ENCODE measurements around the gene VAPA.

VAPA gene

DNA sequence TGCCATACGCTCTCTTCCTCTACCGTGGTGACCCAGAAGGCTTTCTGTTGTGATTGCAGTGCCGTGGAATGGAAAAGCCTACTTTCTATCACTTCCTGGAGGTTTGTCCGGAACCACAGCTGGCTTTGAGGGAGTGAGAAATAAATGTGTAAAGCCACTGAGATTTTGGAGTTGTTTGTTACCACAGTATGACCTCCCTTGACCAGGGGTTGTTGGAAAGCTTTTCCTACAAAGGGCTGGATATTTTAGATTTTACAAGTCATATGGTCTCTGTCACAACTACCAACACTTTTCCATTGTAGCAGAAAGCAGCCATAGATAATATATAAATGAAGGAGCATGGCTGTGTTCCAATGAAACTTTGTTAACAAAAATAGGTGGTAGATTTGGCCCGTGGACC, 70.3 kb downstream of the VAPA start:
- no peak for DNase-seq

DNA sequence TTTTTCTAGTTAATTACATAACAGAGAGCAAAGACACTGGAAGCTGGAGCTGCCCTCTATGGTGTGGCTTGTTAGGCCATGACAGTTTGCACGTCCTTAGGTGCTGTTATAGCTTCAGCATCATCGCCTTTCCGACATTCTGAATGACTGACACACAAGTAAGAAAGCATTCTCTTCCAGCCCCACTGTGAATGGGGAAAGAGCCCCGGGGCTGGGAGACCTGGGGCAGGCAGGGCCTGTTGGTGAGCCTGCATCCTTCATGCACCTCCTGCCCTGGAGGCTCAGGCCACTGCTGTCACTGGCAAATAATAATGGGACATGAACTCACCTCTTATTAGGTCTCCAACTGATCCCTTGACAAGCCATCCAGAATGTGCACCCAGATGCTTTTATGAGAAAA, 71.8 kb downstream of the VAPA start:
- no peak for DNase-seq

DNA sequence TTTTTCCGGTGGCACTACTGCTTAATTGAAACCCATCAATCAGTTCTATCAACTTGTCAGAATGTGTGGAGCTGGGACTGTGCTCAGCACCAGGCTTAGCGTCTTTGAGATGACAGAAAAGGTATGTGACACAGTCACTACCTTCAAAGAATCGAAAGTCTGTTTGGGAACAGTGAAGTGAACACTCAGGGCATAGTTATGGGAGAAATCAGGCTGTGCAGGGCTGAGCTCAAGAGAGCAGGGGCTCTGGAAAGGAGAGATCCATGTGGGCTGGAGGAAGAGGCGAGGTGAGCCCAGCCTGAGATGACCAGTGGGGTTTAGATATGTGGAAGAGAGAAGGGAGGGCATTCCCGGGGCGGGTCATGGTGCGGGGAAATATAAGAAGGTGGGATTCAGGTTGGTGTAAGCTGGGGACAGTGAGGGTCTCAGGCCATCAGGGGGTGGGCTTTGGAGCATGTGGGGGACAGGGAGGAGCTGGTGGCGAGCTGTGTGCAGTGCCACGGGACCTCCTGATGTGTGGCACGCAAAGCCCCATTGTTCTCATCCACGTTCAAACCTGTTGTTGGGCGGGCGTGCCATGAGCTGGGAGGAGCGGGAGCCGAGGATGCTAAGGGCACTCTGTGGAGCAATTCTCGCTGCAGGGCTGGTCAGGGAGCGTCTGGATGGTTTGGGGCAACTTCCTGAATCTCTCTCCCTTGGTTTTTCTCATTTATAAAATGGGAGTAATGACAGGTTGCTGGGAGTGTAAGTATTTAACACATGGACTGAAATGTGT, 72.5 kb downstream of the VAPA start:
- DNase-seq, result no peak

DNA sequence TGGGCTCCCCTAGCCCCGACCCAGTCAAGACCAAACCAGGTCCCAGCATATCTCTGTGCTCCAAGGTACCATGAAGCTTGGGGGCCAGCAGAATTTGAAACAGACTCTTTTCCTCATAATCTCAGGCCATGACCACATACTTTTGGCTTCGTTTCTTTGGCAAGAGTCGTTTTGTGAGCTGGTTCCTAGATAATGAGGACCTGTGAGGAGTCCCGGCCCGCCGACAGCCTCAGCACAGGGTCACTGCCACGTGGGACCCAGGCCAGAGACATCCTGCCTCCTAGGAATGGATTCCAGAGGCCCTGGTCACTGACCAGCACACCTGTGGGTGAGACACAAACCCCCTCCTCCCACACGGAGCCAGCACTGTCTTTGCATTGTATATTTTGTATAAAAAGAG, 73.5 kb downstream of the VAPA start:
- no peak for DNase-seq

DNA sequence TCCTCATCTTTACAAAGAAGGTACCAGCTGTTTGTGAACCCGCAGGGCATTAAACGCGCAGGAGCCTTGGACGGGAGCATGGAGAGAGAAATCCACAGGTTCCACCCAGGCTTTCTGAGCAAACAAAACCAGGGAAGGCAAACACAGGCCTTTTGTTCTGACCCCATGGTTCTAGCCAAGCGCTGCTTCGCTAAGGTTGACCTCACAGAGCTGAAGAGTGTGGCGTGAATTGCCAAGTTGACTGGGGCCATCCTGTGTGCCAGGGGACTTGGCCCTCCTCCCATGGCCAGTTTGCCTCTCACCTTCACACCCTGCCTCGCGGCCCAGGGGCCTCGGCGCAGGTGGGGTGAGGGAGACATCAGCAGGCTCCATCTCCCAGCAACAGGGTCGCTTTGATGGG, 74.1 kb downstream of the VAPA start:
- DNase-seq, result no peak

DNA sequence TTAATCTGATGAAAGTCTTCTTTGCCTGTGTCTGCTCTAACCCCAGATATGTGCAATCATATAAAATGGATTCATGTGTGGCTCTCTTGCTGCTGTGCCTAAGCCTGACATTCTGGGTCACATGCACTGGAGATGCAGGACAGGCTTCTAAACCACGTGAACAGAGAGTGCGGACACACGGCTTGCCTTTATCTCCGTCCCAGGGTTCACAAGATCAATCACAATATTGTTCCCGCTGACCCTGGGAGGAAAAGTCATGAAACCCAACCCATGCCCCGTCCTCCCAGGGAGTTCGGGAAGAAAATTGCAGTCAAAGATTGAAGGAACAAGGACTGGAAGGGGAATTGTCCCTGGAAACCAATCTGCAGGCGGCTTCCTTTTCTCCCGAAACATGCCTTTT, 74.8 kb downstream of the VAPA start:
- no peak for DNase-seq

DNA sequence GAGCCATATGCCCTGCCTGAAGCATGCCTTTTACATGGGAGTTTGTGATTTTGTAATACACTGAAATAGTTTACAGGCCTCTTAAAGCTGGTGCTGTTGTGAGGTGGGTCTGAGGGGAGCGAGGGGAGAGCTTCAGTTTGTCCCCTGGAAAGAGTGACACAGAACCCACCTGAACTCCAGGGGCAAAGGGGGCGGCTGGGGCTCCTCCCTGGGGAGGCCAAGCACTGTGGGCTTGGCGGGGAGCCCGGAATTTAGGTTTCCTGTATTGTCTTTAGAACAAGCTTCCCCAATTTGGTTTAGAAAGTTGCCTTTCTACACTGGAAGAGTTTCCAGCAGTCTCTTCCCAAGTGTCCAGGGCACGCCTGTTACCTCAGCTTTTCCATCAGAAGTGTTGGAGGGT, 75.7 kb downstream of the VAPA start:
- DNase-seq, result no peak

DNA sequence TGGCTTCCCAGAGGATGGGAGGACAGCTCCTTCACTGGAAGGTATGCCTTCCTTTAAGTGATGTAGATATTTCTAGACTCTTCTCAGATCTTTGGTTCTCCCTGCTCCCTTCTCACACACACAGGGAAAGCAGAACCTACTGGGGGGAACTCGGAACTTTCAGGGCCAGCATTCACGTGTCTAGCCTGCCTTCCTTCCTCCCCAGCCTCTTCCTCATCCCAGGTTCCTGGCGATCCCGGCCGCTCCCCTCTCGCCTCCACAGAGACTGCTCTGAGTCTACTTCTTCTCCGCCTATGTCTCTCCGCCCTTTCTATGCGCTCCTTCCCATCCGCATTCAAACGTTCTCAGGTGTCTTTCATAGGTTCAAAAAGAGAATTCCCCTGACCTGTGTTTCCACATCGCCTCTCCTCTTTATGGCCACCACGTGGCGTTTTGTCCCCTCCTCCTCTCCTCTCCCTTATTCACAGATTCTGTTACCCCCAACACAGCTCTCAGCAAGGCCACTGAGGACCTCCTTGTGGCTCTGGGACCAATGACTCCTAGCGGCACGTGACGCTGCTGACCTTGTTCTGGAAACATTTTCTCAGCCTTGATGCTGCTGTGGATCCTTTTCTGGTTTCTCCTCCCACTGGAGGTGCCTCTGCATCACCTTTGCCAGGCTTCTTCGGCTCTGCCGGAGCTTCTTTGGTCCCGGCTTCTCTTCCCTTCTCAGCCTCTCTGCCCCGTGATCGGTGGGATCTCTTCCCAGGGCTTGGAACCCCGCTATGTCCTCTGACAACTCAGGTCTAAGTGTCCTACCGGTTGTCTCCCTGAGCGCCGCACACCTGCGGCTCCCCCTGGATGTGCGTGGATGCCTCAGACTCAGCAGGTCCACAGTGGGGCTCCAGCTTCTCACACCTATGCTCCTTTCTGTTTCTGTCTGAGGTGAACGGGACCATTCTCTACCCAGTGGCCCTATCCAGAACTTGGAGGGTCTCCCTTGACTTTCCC, 77.5 kb downstream of the VAPA start:
- DNase-seq, result no peak

DNA sequence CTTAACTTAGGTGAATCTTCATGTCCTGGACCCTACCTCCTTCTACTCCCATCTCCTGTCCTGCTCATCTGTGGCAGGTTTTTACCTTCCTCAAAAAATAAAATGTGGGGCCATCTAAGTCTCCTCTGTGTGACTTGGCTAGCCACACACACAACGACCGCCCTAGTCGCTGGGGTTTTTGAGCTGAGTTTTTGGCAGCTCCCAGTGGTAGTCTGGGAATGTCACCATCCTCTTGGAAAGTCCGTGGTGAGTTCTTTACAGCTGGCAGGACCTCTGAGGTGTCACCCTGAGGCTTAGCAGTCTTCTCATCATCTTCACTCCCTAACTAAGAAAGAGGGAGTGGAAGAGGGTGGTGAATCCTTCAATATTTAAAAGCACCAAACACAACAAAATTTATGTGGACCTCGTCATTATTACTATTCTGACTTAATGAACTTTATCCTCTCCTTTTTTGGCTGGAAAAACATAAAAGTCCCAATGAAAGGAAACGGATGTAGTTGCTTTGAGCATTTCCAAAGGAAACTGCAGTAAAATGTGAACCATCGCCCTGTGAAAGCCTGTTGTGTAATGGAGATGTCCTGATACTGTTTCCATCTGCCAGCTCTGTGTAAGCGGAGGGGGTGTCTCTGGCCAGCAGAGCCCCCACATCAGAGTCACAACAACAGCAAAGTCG, 78.6 kb downstream of the VAPA start:
- DNase-seq, result no peak

DNA sequence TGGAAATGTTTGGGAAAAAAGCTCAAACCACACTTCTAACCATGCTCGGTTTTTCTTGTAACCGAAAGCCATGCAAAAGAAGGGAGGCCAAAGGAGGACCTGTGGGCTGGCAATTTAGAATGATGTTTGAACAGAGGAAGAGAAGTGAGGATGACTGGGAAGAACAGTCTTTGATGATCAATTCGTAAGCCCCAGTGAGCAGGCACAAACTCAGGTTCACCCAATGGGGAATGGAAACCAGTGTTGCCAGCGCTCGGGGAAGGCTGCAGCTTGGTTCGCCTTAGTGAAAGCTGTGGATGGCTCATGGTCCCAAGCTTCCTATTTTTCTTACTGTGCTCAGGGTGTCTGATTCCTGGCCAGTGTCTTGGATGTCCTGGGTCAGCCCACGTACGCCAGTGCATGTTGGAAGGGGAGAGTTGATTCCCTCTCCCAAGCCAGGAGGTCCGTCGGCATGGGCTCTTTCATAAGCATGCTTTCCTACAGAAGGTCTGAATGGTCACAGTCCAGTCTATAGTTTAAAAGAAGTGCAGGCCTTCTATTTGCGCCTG, 79.2 kb downstream of the VAPA start:
- no peak for DNase-seq

DNA sequence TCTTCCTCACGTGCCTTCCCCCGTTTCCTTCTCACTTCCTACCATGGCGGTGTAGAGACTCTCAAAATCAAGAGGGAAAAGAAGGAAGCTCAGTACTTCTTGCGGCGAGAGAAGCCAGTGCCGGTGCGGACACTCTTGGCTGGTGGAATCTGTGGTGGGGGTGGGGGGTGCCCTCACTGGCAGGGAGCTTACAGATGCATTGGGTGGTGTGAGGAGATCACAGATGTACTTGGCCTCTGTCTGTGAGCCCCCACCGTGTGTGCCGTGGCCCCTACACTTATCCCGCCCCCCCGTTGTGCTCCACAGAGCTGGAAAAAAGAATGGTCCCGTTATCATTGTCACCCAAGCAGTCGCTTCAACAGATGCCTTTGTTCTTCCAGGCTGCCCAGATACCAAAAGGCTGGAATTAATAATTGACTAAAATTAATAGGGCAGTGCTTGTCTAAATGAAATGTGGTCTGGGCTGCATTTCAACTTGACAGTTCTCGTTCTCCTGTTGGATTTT, 79.8 kb downstream of the VAPA start:
- DNase-seq, result no peak

DNA sequence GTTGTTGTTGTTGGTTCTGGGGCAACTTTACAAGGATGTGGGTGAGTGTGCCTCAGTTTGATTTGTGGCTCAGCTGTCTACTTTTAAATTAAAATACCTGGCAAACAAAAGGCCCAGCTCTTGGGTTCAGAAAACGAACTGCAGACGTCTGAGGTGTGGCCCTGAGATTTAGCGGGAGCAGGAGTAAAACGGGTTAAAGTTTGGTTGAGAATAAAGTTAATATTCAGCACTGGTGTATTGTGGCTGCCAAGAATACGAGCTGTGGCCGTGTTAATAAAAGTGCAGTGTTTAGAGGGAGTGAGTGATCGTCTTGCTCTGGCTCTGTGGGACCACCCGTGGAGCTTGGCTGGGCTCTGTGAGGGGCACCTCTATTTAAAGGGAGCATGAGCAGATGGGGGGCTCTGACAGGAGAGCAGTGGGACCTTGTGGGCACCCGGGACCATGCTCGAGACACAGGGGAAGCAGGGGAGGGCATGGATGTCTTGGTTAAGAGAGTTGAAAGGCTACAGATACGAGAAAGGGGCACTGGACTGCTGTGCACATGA, 80.3 kb downstream of the VAPA start:
- no peak for DNase-seq

DNA sequence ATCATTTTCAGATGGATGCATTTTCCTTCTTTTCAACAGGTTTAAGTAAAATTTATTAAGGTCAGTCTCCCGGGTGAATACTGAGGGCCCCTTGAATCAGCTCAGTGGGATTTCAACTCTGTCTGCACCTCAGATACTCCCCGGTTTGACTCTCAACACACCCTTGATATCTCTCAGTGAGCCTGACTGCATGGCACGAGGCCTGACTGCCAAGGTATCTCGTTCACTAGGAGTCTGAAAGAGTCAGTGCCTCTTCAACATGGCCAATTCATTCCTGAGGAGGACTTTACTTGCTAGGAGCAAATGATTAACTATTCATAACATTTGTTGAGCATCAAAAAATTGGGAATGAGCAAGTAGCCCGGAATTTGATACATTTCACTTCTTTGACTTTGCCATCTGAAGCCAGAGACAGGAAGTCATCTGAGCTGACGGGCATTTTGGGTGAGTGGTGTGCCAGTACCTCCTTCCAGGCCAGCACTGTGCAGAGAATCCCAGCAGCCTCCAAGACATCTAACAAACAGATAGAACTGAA, 81.0 kb downstream of the VAPA start:
- no peak for DNase-seq

DNA sequence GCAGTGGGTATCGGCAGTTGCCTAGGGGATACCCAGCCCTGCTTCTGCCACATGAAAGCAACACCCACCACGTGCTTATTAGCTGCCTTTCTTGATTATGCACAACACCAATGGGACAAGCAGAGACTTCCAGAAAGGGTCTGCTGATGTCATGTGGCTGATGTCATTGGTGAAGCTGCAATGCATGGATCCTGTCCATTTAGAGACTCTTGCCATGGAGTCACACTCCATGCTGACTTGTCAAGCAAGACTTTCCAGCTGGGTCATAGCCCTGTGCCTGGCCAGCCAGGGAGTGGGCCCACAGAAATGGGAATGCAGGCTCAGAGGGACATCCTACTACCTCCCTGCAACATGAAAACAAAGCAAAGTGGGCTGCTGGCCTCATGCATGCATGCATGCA, 81.8 kb downstream of the VAPA start:
- DNase-seq, result no peak

DNA sequence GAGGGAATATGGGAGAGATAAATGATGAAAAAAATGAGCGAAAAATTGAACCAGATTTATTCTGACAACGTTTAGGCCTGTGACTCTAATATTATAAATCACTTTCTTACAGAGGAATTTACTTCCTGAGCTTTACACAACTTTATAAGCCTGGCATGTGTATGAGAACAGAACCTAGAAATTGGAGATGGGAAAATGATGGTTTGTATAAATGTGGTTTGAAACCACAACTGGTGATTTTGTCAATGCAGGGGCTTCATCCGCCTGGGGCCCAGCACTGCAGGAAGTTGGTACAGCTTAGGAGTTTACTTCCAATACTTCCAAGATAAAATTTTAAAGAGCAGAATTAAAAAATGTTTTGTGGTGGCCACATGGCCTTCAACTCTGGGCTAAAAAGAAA, 82.3 kb downstream of the VAPA start:
- DNase-seq, result no peak

DNA sequence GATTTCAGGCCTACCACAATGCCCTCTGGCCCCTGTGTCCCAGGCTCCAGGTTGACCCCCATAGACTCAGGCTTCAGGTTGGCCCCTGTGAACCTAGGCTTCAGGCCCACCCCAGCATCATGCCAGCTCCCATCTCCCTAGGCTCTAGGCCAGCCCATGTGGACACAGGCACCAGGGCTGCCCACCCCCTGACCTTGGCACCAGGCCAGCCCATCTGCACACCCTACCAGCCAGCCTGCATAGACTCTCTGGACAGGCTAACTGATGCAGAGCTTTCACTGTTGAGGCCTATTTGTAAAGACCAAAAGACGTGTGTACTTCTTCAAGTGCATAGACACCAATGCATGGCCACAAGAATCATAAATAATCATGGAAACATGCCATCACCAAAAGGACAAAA, 83.9 kb downstream of the VAPA start:
- no peak for DNase-seq

DNA sequence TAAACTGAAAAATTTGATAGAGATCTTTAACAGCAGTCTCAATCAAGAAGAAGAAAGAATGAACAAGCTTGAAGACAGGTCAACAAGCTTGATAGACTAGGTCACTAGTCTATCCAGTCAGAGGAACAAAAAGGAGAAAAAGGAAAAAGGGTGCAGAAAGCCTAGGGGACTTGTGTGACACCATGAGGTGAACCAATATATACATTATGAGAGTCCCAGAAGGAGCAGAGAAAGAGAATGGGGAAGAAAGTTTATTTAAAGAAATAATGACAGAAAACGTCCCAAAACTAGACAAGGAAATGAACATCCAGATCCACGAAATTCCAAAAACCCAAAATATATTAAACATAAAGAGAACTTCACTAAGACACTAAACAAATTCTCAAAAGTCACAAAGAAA, 84.5 kb downstream of the VAPA start:
- no peak for DNase-seq

DNA sequence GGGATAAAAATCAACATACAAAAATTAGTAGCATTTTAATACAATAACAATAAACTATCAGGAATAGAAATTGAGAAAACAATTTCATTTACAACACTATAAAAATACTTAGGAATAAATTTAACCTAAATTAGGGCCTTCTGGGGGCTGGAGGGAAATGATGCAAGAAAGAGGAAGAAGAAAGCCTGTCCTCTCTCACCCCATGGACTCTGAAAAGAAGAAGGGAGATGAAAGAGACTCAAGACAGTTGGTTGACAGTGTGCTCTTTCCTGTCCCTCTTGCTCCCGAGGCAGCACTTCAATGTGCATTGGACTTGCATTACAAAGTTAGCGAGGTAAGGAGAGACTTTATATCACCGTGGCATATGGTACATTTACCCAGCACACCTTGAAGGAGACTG, 88.5 kb downstream of the VAPA start:
- no peak for DNase-seq

DNA sequence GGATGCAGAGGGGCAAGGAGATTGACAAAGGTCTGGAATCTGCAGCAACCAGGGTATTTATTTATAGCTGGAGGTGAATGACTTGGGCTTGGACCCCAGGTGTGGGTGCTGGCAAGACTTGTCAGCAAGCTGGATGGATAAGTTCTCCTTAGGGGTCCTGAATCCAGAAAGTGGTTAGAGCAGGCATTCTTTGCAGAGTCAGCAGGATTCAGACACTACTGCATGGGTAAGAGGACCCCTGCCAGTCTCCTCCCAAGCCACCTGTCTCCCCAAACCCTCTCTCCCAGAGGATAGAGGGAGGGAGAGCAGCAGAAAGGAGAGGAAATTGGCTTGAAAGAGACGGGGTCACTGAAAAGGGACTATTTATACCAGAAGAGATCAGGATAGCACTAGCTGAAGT, 89.5 kb downstream of the VAPA start:
- no peak for DNase-seq

DNA sequence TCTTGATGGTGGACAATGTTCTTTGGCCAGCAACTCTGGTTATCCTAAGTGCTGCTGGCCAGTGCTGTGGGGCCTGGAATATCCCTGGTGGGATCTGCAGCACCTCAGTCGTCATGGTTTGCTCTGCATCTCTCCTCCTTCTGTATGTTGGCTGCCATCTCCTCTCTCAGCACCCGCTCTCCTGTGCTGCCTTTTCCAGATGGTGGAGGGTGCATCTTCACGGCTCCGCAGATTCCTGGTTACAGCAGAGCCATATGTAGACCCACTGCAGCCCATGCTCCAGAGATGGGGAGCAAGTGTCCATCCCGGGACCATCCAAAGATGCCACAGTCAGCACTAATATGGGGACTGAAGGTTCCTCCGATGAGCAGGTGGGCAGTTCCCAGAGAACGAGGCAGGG, 90.0 kb downstream of the VAPA start:
- DNase-seq, result no peak

DNA sequence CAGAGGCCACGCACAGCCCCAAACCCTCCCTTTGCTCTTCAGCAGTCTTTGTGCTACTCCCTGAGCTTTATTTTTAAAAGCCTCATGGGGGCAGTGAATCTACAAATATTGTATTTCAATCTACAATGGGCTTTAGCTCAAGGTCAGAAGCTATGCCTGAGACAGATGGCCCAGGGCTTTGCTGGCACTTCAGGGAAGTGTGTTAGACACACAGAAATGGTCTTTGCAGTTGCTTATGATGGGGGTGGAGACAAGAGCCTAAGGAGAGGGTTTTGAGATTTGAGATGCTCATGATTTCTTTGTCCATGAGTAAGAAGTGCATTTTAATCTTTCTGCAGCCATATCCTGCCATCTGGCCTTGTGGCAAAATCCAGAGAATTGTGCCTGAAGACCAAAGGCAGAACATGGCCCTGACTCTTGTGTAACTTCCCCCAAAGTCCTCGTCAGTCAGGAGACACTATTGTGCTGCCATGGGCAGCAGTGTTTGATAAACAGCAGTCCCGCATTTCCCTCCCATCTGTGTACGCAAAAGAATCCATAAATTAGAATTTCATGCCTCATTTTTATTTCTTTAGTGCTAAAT, 92.6 kb downstream of the VAPA start:
- DNase-seq, result no peak

DNA sequence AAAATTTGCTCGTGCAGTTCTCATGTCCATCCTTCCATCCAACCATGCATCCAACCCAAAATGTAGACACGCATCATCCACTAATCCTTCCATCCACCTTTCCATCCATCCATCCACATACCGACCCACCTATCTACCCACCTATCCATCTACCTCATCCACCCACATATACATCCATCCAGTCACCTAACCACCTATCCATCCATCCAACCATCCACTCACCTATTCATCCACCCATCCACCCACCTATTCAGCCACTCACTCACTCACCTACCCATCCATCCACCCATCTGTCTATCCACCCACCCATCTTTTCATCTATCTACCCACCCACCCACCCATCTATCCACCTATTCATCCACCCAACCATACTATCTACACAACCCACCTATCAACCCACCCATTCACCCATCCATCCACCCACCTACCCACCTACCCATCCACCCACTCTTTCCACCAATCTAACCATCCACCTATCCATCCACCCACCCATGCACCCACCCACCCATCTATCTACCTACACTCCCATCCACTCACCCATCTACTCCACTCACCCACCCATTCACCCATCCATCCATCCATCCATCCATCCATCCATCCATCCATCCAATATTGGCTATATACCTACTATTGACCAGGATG, 94.3 kb downstream of the VAPA start:
- no peak for DNase-seq
